H4 (cell line): Measurements from ENCODE around the gene TNFRSF6B. TPM values are rescaled to one million over a fixed set of nuclear protein-coding genes. Genes with fewer than 3 reads are reported as not detected.
"Not testable (repeated sequence)": the region's sequence is repeated elsewhere in the genome, so short reads cannot be mapped to it uniquely, and the experiment has no call there.

Source experiments
- DNase-seq: peaks from one replicate; pipeline ENCODE4 v3.0.0-alpha.2; 2015; ENCODE audit warnings: low spot score
- total RNA-seq: library from RNA; depleted of rRNA; stranded (reverse); fragments of >200 nt; shearing (Covaris generic); gene quantifications from 2 replicates; pipeline ENCODE4 v1.2.3, GENCODE V29; 2014; rRNA removed

Gene TNFRSF6B, protein sequence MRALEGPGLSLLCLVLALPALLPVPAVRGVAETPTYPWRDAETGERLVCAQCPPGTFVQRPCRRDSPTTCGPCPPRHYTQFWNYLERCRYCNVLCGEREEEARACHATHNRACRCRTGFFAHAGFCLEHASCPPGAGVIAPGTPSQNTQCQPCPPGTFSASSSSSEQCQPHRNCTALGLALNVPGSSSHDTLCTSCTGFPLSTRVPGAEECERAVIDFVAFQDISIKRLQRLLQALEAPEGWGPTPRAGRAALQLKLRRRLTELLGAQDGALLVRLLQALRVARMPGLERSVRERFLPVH
- total RNA-seq = 0.10 and 0.39 TPM in 2 replicates

DNA sequence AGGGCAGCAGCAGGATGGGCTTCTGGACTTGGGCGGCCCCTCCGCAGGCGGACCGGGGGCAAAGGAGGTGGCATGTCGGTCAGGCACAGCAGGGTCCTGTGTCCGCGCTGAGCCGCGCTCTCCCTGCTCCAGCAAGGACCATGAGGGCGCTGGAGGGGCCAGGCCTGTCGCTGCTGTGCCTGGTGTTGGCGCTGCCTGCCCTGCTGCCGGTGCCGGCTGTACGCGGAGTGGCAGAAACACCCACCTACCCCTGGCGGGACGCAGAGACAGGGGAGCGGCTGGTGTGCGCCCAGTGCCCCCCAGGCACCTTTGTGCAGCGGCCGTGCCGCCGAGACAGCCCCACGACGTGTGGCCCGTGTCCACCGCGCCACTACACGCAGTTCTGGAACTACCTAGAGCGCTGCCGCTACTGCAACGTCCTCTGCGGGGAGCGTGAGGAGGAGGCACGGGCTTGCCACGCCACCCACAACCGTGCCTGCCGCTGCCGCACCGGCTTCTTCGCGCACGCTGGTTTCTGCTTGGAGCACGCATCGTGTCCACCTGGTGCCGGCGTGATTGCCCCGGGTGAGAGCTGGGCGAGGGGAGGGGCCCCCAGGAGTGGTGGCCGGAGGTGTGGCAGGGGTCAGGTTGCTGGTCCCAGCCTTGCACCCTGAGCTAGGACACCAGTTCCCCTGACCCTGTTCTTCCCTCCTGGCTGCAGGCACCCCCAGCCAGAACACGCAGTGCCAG lies at the start of gene TNFRSF6B:
TSS of gene TNFRSF6B (plus strand) at position 25 of the 729 bp plus-strand sequence. CDS start at position 141, 116 bp downstream.
- no peak for DNase-seq

DNA sequence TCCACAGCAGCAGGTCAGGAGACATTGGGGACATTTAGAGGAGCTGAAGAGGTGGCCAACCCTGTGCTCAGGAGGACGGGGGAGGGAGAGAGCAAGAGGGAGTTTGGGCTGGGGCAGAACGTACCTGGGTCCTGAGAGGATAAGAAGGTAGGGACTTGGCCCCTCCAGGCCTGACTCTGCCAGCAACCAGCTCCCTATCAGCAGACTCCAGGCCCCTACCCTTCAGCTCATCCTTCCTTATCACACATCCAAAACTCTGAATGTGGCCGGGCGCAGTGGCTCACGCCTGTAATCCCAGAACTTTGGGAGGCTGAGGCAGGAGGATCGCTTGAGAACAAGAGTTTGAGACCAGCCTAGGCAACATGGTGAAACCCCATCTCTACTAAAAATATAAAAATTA lies 48.3 kb upstream of the TNFRSF6B start:
- DNase-seq = no peak

DNA sequence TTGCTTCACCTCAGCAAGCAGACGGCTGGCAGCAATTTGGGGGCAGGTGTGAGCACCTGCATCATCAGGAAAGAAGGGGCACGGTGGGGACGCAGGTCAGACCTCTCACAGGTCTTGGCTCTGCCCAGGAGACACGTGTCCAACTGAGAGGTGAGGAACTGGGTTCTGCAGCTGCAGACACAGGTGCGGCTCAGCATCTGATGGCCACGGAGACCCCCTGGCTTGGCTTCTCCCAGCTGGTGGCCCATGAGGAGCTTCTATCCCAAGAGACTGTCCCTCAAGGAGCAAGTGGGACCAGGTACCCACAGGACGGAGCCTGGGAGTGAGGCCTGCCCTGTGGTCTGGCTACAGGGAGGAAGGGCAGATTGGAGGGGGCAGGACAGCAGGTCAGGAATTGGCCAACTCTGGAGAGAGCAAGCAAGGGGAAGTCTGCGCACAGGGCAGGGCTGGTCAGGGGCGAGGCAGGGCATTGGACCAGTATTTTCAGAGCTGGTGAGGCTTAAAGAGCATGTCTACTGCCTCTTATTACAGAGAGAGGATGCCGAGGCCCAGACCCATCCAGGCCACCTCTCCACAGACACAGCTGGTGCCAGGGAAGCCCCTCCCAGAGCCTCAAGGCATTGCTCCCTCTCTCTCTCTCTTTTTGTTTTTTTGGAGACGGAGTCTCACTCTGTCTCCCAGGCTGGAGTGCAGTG lies 47.4 kb upstream of the TNFRSF6B start:
- DNase-seq = no peak

DNA sequence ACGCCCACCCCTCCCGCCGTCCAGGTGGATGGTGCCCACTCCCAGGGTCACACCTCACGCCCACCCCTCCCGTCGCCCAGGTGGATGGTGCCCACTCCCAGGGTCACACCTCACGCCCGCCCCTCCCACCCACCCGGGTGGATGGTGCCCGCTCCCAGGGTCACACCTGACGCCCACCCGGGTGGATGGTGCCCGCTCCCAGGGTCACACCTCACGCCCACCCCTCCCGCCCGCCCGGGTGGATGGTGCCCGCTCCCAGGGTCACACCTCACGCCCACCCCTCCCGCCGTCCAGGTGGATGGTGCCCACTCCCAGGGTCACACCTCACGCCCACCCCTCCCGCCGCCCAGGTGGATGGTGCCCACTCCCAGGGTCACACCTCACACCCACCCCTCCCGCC lies 46.0 kb upstream of the TNFRSF6B start:
- DNase-seq = not testable (repeated sequence)

DNA sequence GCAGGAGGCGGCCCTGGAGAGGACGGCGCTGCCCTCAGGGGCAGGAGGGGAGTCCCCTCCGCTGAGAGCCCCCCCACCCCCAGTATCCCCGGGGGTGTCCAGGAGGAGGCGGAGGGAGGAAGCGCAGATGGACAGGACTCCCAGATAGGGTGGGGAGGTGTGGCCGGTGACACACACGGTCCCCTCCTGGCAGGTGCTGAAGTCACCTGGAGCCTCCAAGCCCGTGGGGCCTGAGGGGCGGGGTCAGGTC lies 44.6 kb upstream of the TNFRSF6B start:
- DNase-seq = no peak

DNA sequence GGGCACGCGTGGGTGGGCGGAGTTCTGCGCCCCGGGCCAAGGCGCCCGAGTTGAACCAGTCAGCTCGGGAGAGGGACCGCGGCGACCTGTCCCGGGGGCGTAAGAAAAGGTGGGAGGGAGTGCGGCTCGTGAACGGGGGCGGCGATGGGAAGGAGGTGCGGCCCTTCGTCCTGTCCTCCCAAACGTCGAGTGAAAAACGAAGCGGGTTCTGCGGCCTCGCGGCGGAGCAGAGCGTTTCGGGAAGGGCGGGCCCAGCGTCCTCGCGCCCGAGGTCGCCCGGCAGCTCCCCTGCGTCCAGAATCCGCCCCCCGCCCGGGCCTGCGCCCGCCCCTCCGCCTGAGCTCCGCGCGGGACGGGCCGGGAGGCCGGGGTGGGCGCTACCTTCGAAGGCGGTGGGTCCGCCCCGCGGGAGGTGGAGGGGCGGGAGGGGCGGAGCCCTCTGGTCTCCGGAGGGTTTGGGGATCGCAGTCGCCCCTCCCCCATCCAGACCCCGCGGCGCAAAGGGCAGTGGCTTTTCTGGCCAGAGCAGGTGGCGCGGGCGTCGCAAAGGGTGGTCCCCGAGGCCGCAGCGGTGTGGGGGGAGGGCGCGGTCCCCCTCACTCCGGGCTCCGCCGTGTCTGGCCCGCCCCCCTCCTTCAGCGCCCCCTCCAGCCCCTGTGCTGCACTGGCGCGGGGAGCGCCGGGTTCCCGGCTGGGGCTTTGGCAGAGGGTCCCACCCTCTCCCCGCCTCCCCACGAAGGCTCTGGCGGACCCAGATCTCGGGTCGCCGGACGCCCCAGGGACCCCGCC lies 44.1 kb upstream of the TNFRSF6B start:
- no peak for DNase-seq

DNA sequence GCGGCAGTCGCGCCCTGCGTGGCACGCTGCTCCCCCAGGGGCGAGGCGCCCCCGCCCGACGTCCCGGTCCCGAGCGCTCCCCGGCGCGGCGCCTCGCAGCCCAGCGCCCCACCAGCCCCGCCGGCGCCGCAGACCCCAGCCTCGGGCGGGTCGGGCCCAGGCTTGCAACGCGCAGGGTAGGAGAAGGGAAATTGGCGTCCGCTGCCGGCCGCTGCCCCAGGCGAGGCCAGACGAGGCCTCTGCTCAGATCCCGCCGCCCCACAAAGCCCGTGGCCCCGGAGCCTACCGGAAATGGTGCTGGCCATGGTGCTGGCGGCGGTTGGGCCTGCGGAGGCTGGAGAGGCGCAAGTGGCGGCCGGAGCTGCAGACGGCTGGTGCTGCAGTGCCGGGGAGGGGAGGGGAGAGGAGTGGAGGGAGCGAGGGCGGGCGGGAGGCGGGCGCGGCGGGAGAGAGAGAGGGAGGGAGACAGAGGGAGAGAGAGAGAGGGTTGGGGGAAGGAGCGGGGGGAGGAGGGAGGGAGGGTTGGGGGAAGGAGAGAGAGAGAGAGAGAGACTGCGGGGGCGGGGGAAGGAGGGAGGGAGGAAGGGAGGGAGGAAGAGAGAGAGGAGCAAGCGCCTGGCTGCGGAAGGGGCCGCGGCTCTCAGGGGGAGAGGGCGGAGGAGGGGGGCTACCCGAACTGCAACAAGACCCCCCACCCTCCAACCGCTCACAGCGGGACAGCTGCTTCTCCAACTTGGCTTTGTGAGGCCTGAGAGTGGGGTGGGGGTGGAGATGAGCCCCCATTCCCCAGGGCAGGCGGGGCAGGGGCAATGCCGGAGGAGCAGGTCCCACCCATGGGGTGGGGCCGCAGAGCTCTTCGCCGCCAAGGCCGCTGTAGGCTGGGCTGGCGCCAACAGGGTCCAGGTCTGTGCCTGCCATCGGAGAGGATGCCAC lies 43.1 kb upstream of the TNFRSF6B start, which contains the start of gene STMN3:
TSS of gene STMN3 (minus strand) at position 384 of the 933 bp plus-strand sequence. CDS start at position 305, 79 bp downstream.
- DNase-seq = peak; percentile 86

DNA sequence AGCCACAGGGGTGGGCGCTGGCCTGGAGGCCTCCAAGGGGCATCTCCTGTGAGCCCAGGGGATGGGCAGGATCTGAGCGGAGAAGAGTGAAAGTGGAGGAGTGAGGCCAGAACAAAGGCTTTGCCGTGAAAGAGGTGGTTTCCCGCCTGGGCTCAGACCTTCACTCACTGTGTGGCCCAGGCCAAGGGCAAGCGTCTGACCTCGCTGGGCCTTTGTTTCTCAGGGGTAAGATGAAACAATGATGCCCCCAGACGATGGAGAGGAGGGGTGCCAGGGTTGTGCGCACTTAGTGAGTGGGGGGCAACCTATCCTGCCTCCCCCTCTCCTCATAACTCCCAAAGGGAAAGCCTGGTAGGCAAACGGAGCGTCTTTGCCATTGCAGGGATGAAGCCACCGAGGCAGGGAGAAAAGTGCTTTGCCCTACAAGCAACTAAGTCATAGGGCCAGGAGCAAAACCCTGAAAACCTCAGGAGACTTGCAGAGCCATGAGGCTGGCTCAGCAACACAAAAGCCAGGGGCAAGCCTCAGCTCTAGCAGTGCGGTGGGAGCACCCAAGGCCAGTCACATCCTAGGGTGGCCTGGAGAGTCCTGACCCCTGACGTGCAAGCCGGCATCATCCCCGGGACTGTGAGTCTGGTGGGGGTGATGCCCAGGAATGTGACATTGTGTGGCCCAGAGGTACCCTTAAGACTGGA lies 42.3 kb upstream of the TNFRSF6B start:
- DNase-seq = no peak

DNA sequence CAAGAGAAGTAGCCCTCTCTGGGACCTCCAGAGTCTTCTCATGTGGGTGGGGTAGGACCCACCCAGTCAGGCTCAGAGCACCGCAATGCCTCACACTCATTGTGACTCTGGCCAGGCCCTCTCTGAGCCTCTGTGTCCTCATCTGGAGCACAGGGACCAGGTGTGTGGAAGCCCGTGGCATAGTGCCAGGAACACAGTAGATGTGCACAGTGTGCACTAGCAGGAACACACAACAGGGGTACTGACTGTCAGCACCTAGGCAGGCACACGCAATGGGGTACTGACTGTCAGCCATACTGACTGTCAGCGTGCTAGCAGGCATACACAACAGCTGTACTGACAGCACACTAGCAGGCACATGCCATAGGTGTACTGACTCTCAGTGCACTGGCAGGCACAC lies 41.2 kb upstream of the TNFRSF6B start:
- DNase-seq = no peak

DNA sequence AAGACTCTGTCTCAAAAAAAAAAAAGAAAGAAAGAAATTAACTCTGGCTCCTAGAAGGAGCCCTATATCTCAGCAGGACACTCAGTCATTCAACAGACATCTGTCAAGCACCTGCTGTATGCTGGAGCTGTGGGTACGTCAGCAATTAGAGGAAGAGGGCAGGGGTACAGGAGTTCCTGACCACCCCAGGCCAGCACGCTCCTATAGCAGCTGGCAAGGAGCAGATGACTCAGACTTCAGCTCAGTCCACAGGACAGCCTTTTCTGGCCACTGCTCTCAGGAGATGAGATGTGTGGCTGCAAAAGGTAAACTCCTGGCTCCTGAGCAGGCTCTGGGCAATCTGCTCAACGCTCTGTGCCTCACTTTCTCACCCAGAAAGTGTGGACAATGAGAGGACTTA lies 40.0 kb upstream of the TNFRSF6B start:
- DNase-seq = no peak

DNA sequence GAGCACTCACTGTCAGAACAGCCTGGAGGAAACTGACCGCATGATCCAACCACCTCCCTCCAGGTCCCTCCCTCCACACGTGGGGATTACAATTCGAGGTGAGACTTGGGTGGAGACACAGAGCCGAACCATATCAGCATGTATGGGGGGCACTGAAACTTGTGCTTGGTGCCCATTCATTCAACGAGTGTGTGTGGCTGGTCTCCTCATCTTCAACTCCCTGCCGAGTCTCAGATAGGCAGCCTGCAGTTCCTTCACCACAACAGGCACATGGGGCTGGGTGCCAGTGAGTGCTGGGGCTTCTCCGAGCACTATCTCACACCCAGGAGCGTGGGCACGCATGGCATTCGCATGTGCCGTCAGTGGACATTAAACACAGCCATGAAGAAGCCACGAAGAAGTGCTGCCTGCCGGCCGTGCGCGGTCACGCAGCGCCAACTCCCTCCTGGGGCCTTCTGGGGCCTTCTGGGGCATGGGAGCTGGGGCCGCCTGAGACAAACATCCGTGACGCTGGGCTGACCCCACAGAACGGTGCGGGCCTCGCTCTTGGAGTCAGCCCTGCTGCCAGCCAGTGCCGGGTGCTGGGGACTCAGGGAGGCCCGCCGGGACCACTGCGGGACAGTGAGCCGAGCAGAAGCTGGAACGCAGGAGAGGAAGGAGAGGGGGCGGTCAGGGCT lies 39.1 kb upstream of the TNFRSF6B start:
- DNase-seq = no peak

DNA sequence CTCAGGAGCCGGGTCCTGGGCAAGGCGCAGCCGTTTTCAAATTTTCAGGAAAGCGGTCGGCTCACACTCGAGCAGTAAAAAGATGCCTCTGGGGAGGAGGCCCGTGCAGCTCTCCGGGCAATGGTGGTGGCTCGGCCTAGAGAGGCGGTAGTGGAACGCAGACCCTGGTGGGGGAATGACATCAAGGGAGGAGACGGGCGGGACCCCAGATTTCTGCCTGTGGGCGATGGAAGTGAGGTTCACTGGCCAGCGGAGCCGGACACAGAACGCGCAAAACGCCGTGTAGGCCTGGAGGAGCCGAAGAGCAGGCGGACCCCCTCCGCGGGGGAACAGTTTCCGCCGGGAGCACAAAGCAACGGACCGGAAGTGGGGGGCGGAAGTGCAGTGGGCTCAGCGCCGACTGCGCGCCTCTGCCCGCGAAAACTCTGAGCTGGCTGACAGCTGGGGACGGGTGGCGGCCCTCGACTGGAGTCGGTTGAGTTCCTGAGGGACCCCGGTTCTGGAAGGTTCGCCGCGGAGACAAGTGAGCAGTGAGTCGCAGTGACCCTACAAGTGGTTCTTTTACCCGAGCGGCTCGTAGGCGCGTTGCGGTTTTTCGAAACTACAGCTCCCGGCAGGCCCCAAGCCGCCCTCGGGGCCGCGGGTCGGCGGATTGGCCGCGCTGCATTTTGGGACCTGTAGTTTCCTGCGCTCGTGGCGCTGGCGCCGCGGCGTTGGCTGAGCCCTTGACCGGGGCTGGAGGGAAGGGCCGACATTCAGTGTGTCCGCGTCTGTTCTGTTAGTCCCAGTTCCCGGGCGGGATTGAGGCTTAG lies 38.3 kb upstream of the TNFRSF6B start, which contains the start of gene RTEL1:
TSS of gene RTEL1 (plus strand) at position 376 of the 812 bp plus-strand sequence. CDS start 1,091 bp downstream, outside the sequence.
- DNase-seq = peak; percentile 69

DNA sequence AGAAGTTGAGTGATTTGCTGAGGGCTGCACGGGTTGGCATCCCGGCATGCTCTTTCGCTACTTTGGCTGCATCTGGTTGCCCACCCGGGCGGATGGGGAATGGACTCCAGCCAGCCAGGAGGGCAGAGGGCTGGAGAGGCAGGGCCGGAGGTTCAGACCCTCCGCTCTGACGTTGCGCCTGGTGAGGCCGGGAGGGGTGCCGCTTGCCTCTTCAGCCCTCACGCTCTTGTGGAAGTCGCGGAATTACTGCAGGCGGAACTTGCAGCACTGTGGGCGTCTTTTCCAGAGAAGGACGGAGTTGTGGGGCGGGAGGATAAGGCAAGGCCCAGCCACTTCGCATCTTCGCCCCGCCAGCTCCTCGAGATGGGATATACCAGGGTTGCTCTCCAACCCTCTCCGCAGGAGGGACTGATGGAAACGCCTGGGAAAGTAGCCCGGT lies 37.7 kb upstream of the TNFRSF6B start:
- no peak for DNase-seq

DNA sequence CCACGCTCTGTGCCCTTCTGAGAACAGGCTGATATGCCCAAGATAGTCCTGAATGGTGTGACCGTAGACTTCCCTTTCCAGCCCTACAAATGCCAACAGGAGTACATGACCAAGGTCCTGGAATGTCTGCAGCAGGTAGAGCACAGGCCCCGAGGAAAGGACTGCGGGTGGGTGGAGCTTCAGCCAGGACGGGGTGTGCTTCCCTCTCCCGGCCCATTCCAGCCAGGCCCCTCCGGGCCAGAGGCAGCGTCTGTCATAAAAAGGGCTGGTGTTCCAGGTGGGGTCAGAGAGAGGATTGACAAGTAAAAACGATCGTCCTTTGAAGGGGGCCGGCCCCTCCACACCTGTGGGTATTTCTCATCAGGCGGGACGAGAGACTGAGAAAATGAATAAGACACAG lies 37.1 kb upstream of the TNFRSF6B start:
- no peak for DNase-seq

DNA sequence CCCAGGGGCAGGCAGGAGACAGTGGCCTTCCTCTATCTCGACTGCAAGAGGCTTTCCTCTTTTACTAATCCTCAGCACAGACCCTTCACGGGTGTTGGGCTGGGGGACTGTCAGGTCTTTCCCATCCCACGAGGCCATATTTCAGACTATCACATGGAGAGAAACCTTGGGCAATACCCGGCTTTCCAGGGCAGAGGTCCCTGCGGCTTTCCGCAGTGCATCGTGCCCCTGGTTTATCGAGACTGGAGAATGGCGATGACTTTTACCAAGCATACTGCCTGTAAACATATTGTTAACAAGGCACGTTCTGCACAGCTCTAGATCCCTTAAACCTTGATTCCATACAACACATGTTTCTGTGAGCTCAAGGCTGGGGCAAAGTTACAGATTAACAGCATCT lies 36.3 kb upstream of the TNFRSF6B start:
- DNase-seq = not testable (repeated sequence)

DNA sequence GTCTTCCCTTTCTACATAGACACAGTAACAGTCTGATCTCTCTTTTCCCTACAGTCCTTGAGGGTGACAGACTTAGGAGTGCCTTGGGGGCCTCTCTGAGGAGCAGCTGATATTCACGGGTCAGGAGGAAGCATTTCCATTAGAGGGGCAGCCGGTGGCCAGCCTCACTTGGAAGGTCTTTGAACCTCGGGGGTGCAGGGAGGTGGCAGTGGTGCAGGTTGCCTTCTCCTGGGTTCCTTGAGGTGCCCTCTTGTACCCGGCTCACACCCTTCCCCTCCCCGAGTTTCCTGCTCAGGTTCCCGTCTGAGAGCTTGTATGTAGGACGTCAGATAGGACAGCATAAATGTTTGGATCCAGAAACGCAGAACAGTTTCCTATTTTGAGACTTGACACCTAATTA lies 35.8 kb upstream of the TNFRSF6B start:
- DNase-seq = no peak

DNA sequence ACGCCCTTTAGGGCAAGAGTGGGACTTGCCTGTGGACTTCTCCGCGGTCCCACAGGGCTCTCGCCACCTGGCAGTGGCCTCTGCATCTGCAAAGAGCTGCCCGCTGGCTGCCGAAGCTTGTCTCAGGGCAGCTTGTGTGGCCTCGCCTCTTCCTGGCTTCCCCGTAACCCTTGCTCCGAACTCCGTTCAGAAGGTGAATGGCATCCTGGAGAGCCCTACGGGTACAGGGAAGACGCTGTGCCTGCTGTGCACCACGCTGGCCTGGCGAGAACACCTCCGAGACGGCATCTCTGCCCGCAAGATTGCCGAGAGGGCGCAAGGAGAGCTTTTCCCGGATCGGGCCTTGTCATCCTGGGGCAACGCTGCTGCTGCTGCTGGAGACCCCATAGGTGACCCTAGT lies 35.3 kb upstream of the TNFRSF6B start:
- no peak for DNase-seq

DNA sequence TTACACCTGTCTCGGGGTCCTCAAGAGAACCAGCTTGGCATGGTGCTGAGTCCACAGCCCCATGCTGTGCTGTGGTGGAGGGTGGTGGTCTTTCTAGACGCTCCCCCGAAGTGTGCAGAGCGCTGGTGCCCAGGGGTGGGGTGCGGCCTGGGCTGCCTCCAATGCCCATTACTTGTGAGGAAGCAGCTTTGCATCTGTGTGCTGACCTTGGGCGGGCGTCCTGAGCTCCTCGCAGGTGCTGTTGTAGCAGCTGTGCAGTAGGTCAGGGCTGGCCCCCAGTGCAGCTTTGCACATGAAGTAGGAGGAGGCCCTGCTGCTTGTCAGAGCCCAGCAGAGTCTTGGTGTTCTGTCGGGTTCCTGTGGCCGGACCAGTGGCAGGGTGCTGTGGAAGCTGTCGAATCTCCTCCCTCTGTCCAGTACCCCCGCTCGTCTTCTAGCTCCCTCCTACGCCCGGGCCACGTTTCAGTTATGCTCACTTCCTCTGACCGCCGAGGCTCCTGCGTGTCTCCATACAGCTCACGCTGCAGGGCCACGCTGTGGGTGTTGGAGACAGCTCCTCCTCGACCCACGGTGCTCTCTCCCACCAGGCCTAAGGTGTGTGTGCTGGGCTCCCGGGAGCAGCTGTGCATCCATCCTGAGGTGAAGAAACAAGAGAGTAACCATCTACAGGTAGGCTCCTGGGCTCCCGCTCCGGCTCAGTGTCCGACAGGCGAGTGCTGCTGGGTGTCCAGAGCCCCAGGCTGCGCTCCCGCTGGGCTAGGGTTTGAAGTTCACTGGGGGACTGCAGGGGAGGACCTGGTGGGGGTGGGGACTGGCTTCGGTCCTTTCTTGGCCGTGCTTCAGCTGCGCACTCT lies 34.3 kb upstream of the TNFRSF6B start:
- no peak for DNase-seq
